ENCODE data around the gene HYAL1.

DNA sequence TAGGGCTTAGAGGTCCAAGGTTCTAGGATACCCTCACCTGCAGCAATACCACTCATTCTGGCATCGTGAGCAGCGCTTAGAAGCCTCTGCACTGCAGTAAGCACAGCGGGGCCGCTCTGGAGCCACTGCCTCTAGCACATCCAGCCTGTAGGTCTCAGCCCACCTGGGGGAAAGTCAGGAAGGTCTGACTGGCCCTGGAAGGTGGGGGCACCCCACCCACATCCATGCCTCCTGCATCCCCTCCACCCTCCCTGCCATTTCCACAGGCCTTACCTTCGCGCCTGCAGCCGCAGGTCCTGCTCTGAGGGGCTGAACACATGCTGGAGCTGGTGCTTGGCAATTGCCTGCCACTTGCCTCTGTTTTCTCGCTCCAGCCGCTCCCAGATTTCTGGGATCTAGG, 38.2 kb upstream of the HYAL1 start:
- TF ChIP-seq, protein P1, sequence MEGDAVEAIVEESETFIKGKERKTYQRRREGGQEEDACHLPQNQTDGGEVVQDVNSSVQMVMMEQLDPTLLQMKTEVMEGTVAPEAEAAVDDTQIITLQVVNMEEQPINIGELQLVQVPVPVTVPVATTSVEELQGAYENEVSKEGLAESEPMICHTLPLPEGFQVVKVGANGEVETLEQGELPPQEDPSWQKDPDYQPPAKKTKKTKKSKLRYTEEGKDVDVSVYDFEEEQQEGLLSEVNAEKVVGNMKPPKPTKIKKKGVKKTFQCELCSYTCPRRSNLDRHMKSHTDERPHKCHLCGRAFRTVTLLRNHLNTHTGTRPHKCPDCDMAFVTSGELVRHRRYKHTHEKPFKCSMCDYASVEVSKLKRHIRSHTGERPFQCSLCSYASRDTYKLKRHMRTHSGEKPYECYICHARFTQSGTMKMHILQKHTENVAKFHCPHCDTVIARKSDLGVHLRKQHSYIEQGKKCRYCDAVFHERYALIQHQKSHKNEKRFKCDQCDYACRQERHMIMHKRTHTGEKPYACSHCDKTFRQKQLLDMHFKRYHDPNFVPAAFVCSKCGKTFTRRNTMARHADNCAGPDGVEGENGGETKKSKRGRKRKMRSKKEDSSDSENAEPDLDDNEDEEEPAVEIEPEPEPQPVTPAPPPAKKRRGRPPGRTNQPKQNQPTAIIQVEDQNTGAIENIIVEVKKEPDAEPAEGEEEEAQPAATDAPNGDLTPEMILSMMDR (conservative IDR thresholded peaks at IDR 0.05; ENCODE audit: low read depth, low read length), result no peak
- TF ChIP-seq EZH2 (IDR thresholded peaks at IDR 0.05; ENCODE audit: borderline replicate concordance, low read depth, low read length, poor library complexity, severe bottlenecking), result no peak

Data from A673 (cell line).